ENCODE measurements around the gene PTPN9. TPM values are rescaled to one million over a fixed set of nuclear protein-coding genes. Genes with fewer than 3 reads are reported as not detected.

PTPN9 gene
- polyA plus RNA-seq, 1 donor (not counting 4 experiments of a cell fraction or from before 2014, with no cell fraction given) = 34.7 TPM

GRCh38 chr15:75532413-75533250, 46.5 kb downstream of the PTPN9 start:
- H2AFZ ChIP-seq (ENCODE audit: control insufficient read depth, low read length) = no peak overlapping the region
- DNase-seq (ENCODE audit: low read depth, low spot score) (no peak), FAIRE-seq (no peak)
- H4K20me1 ChIP-seq (ENCODE audit: control insufficient read depth, extremely low read depth, insufficient read depth, low read length) = no peaks in the 10 kb centered on the region
- H3K79me2 ChIP-seq (ENCODE audit: control insufficient read depth, insufficient read depth, low read length) = peaks cover 47% of the 10 kb centered on the region
- peaks cover 0 to 2% of the 10 kb centered on the region in 2 experiments for H3K36me3 ChIP-seq (ENCODE audit: control insufficient read depth in 2 of 2, extremely low read depth in 1 of 2, insufficient read depth in 2 of 2, low read length in 2 of 2)
- dilution Hi-C loops (cut with MboI; ENCODE audit: extremely low pct_ligation_motif_present, low sequenced_read_pairs) = no loop called here
- H3K27me3 ChIP-seq (ENCODE audit: control insufficient read depth, extremely low read depth, insufficient read depth, low read length) = no peaks in the 10 kb centered on the region
- H3K4me2 ChIP-seq (ENCODE audit: control insufficient read depth, extremely low read depth, insufficient read depth, low read depth, low read length) = peak overlapping the region; percentile 8
- TF ChIP-seq CTCF (optimal IDR thresholded peaks at IDR 0.05 in 1 of 3, IDR thresholded peaks at IDR 0.05 in 1 of 3, conservative IDR thresholded peaks at IDR 0.05 in 1 of 3; ENCODE audit: extremely low read depth in 1 of 3, insufficient read depth in 2 of 3, low read length in 3 of 3) (peak; percentile 19 to 50 (median 29)), EZH2 (IDR thresholded peaks at IDR 0.05; ENCODE audit: low read length) (no peak)
- no peak overlapping the region for H3K4me3 ChIP-seq (ENCODE audit: control insufficient read depth in 2 of 3, extremely low read depth in 1 of 3, insufficient read depth in 2 of 3, low read depth in 1 of 3, low read length in 3 of 3)
- H3K9me1 ChIP-seq (ENCODE audit: control insufficient read depth, extremely low read depth, insufficient read depth, low read length) = peaks cover 2% of the 10 kb centered on the region
- H3K27ac ChIP-seq (ENCODE audit: control insufficient read depth, insufficient read depth, low read length) = peak overlapping the region; percentile 17
- H3K9me3 ChIP-seq (ENCODE audit: control insufficient read depth, low read depth, low read length) = no peaks in the 10 kb centered on the region
- H3K9ac ChIP-seq (ENCODE audit: control insufficient read depth, extremely low read depth, insufficient read depth, low read length) = no peak overlapping the region
- H3K4me1 ChIP-seq (ENCODE audit: control insufficient read depth, extremely low read depth, insufficient read depth, low read length) = peaks cover 20% of the 10 kb centered on the region

GRCh38 chr15:75531041-75531450, 48.1 kb downstream of the PTPN9 start:
- Histone ChIP-seq H3K79me2 (ENCODE audit: control insufficient read depth, insufficient read depth, low read length) (peaks cover 44% of the 10 kb centered on the region), H3K4me1 (ENCODE audit: control insufficient read depth, extremely low read depth, insufficient read depth, low read length) (peaks cover 20% of the 10 kb centered on the region), H3K27me3 (ENCODE audit: control insufficient read depth, extremely low read depth, insufficient read depth, low read length) (no peaks in the 10 kb centered on the region), H4K20me1 (ENCODE audit: control insufficient read depth, extremely low read depth, insufficient read depth, low read length) (no peaks in the 10 kb centered on the region), H3K9ac (ENCODE audit: control insufficient read depth, extremely low read depth, insufficient read depth, low read length) (no peak overlapping the region), H3K4me2 (ENCODE audit: control insufficient read depth, extremely low read depth, insufficient read depth, low read depth, low read length) (no peak overlapping the region), H3K27ac (ENCODE audit: control insufficient read depth, insufficient read depth, low read length) (no peak overlapping the region), H3K4me3 (ENCODE audit: control insufficient read depth in 2 of 3, extremely low read depth in 1 of 3, insufficient read depth in 2 of 3, low read depth in 1 of 3, low read length in 3 of 3) (no peak overlapping the region), H3K9me3 (ENCODE audit: control insufficient read depth, low read depth, low read length) (no peaks in the 10 kb centered on the region), H2AFZ (ENCODE audit: control insufficient read depth, low read length) (no peak overlapping the region), H3K9me1 (ENCODE audit: control insufficient read depth, extremely low read depth, insufficient read depth, low read length) (peaks cover 2% of the 10 kb centered on the region), H3K36me3 (ENCODE audit: control insufficient read depth in 2 of 2, extremely low read depth in 1 of 2, insufficient read depth in 2 of 2, low read length in 2 of 2) (peaks cover 2 to 8% of the 10 kb centered on the region in 2 experiments)
- dilution Hi-C loops (cut with MboI; ENCODE audit: extremely low pct_ligation_motif_present, low sequenced_read_pairs) = no loop called here
- FAIRE-seq (no peak), DNase-seq (ENCODE audit: low read depth, low spot score) (no peak)
- no peak for TF ChIP-seq CTCF (optimal IDR thresholded peaks at IDR 0.05 in 1 of 3, IDR thresholded peaks at IDR 0.05 in 1 of 3, conservative IDR thresholded peaks at IDR 0.05 in 1 of 3; ENCODE audit: extremely low read depth in 1 of 3, insufficient read depth in 2 of 3, low read length in 3 of 3)

Measured in keratinocyte (primary cell).